ENCODE measurements around the gene ZBTB20. TPM values are rescaled to one million over a fixed set of nuclear protein-coding genes. Genes with fewer than 3 reads are reported as not detected.

The ZBTB20 gene
- total RNA-seq, 1 donor from 2014 or later = 21.4 TPM

GRCh38 chr3:114639171-114639570 is 507.9 kb downstream of the ZBTB20 start:
- H2AFZ ChIP-seq (ENCODE audit: low read depth, low read length) = no peak overlapping the region
- no peaks in the 10 kb centered on the region for H4K20me1 ChIP-seq (ENCODE audit: insufficient read depth, low read length)
- H3K9ac ChIP-seq (ENCODE audit: low read length) = no peak overlapping the region
- no peak overlapping the region for H3K27ac ChIP-seq (ENCODE audit: low read depth, low read length)
- H3K36me3 Mint-ChIP-seq (ENCODE audit: low read depth, unreplicated experiment) = peaks cover 4% of the 10 kb centered on the region
- no peak for DNase-seq (ENCODE audit: low read depth)
- H3K36me3 ChIP-seq (ENCODE audit: insufficient read depth, low read length) = no peaks in the 10 kb centered on the region
- no peaks in the 10 kb centered on the region for H3K9me3 ChIP-seq (ENCODE audit: insufficient read depth, low read depth, low read length)
- H3K27ac Mint-ChIP-seq (ENCODE audit: unreplicated experiment) = no peak overlapping the region
- FAIRE-seq = no peak
- TF ChIP-seq EZH2 (IDR thresholded peaks at IDR 0.05; ENCODE audit: insufficient read depth, low read length) = no peak
- TF ChIP-seq, protein P1, sequence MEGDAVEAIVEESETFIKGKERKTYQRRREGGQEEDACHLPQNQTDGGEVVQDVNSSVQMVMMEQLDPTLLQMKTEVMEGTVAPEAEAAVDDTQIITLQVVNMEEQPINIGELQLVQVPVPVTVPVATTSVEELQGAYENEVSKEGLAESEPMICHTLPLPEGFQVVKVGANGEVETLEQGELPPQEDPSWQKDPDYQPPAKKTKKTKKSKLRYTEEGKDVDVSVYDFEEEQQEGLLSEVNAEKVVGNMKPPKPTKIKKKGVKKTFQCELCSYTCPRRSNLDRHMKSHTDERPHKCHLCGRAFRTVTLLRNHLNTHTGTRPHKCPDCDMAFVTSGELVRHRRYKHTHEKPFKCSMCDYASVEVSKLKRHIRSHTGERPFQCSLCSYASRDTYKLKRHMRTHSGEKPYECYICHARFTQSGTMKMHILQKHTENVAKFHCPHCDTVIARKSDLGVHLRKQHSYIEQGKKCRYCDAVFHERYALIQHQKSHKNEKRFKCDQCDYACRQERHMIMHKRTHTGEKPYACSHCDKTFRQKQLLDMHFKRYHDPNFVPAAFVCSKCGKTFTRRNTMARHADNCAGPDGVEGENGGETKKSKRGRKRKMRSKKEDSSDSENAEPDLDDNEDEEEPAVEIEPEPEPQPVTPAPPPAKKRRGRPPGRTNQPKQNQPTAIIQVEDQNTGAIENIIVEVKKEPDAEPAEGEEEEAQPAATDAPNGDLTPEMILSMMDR (IDR thresholded peaks at IDR 0.05; ENCODE audit: insufficient read depth, low read depth, low read length) = no peak
- no peak overlapping the region for H3K4me2 ChIP-seq (ENCODE audit: low read length)
- H3K79me2 ChIP-seq (ENCODE audit: insufficient read depth, low read length) = no peaks in the 10 kb centered on the region
- H3K27me3 ChIP-seq (ENCODE audit: insufficient read depth, low read length) = no peaks in the 10 kb centered on the region
- no peaks in the 10 kb centered on the region for H3K27me3 Mint-ChIP-seq (ENCODE audit: low read depth, unreplicated experiment)
- H3K4me1 Mint-ChIP-seq (ENCODE audit: low read depth, unreplicated experiment) = peaks cover 10% of the 10 kb centered on the region
- peaks cover 7% of the 10 kb centered on the region for H3K9me3 Mint-ChIP-seq (ENCODE audit: unreplicated experiment)
- H3K4me3 Mint-ChIP-seq (ENCODE audit: unreplicated experiment) = no peak overlapping the region
- no peaks in the 10 kb centered on the region for H3K4me1 ChIP-seq (ENCODE audit: insufficient read depth, low read length)
- no peak overlapping the region for H3K4me3 ChIP-seq (ENCODE audit: insufficient read depth, low read depth, low read length)

DNA sequence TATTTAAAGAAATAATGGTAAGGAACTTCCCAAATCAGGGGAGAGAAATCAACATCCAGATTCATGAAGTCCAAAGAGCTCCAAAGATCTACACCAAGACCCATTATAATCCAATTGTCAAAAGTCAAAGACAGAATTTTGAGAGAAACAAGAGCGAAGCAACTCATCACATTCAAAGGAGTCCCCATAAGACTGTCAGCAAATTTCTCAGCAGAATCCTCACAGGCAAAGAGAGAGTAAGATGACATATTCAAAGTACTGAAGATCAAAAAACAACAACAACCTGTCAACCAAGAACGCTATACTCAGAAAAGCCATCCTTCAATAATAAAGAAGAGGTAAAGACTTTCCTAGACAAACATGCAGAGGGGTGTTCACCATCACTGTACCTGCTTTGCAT is 511.2 kb downstream of the ZBTB20 start:
- Histone ChIP-seq H3K4me3 (ENCODE audit: insufficient read depth, low read depth, low read length) (no peak overlapping the region), H3K4me2 (ENCODE audit: low read length) (no peak overlapping the region), H3K9me3 (ENCODE audit: insufficient read depth, low read depth, low read length) (no peaks in the 10 kb centered on the region), H3K27ac (ENCODE audit: low read depth, low read length) (no peak overlapping the region), H2AFZ (ENCODE audit: low read depth, low read length) (no peak overlapping the region), H4K20me1 (ENCODE audit: insufficient read depth, low read length) (no peaks in the 10 kb centered on the region), H3K9ac (ENCODE audit: low read length) (no peak overlapping the region), H3K36me3 (ENCODE audit: insufficient read depth, low read length) (no peaks in the 10 kb centered on the region), H3K27me3 (ENCODE audit: insufficient read depth, low read length) (no peaks in the 10 kb centered on the region), H3K4me1 (ENCODE audit: insufficient read depth, low read length) (no peaks in the 10 kb centered on the region), H3K79me2 (ENCODE audit: insufficient read depth, low read length) (no peaks in the 10 kb centered on the region)
- H3K4me3 Mint-ChIP-seq (ENCODE audit: unreplicated experiment) = no peak overlapping the region
- no peak overlapping the region for H3K27ac Mint-ChIP-seq (ENCODE audit: unreplicated experiment)
- DNase-seq (ENCODE audit: low read depth) = no peak
- no peaks in the 10 kb centered on the region for H3K27me3 Mint-ChIP-seq (ENCODE audit: low read depth, unreplicated experiment)
- peaks cover 7% of the 10 kb centered on the region for H3K9me3 Mint-ChIP-seq (ENCODE audit: unreplicated experiment)
- no peak for FAIRE-seq
- peaks cover 4% of the 10 kb centered on the region for H3K36me3 Mint-ChIP-seq (ENCODE audit: low read depth, unreplicated experiment)
- H3K4me1 Mint-ChIP-seq (ENCODE audit: low read depth, unreplicated experiment) = peaks cover 2% of the 10 kb centered on the region
- TF ChIP-seq EZH2 (IDR thresholded peaks at IDR 0.05; ENCODE audit: insufficient read depth, low read length) = no peak
- TF ChIP-seq, protein P1 (IDR thresholded peaks at IDR 0.05; ENCODE audit: insufficient read depth, low read depth, low read length) = no peak

- Histone ChIP-seq H3K4me3 (ENCODE audit: insufficient read depth, low read depth, low read length) (no peak overlapping the region), H3K9ac (ENCODE audit: low read length) (no peak overlapping the region), H3K27me3 (ENCODE audit: insufficient read depth, low read length) (no peaks in the 10 kb centered on the region), H2AFZ (ENCODE audit: low read depth, low read length) (no peak overlapping the region), H3K79me2 (ENCODE audit: insufficient read depth, low read length) (no peaks in the 10 kb centered on the region), H3K36me3 (ENCODE audit: insufficient read depth, low read length) (no peaks in the 10 kb centered on the region), H3K9me3 (ENCODE audit: insufficient read depth, low read depth, low read length) (no peaks in the 10 kb centered on the region), H3K27ac (ENCODE audit: low read depth, low read length) (no peak overlapping the region), H3K4me2 (ENCODE audit: low read length) (no peak overlapping the region), H3K4me1 (ENCODE audit: insufficient read depth, low read length) (no peaks in the 10 kb centered on the region), H4K20me1 (ENCODE audit: insufficient read depth, low read length) (no peaks in the 10 kb centered on the region)
- Mint-ChIP-seq H3K9me3 (ENCODE audit: unreplicated experiment) (peaks cover 7% of the 10 kb centered on the region), H3K36me3 (ENCODE audit: low read depth, unreplicated experiment) (peaks cover 4% of the 10 kb centered on the region), H3K4me3 (ENCODE audit: unreplicated experiment) (no peak overlapping the region), H3K4me1 (ENCODE audit: low read depth, unreplicated experiment) (peaks cover 2% of the 10 kb centered on the region), H3K27me3 (ENCODE audit: low read depth, unreplicated experiment) (no peaks in the 10 kb centered on the region), H3K27ac (ENCODE audit: unreplicated experiment) (no peak overlapping the region)
- TF ChIP-seq, protein P1 (IDR thresholded peaks at IDR 0.05; ENCODE audit: insufficient read depth, low read depth, low read length) = no peak
- TF ChIP-seq EZH2 (IDR thresholded peaks at IDR 0.05; ENCODE audit: insufficient read depth, low read length) = no peak
- DNase-seq (ENCODE audit: low read depth) (no peak), FAIRE-seq (no peak)
Observed at GRCh38 chr3:114634635-114635034, 512.5 kb downstream of the ZBTB20 start.
